IPS-18c (cell line): ENCODE results near the gene OR2W1.
A peak's percentile ranks its signal among the peaks of the same experiment; 100 is the strongest.

ENCODE experiments used
- H3K4me3 ChIP-seq: 2 replicates; pipeline ENCODE4 v1.7.0; 2013; ENCODE audit warnings: low read depth, mild to moderate bottlenecking, low read length, moderate library complexity; ENCODE audit not compliant: insufficient read depth
- H3K9me3 ChIP-seq: one replicate; pipeline ENCODE4 v1.6.1; 2013; ENCODE audit warnings: mild to moderate bottlenecking, low read length, moderate library complexity; ENCODE audit not compliant: control insufficient read depth, insufficient read depth

The OR2W1 gene

GRCh38 chr6:29045075-29045474 is at the start of gene OR2W1:
OR2W1 (minus strand) TSS chr6:29045175; CDS start chr6:29045175, 0 bp downstream.
- no peak within 1 kb of the TSS for H3K4me3 ChIP-seq
- H3K9me3 ChIP-seq = no peaks in the 10 kb centered on the region

- H3K9me3 ChIP-seq = no peaks in the 10 kb centered on the region
- no peak overlapping the region for H3K4me3 ChIP-seq
Measured at GRCh38 chr6:29092957-29093356, 48.0 kb upstream of the OR2W1 start.

- Histone ChIP-seq H3K4me3 (no peak within 1 kb of the TSS), H3K9me3 (no peaks in the 10 kb centered on the region)
Measured at GRCh38 chr6:29087213-29087612, 42.2 kb upstream of the OR2W1 start, which contains the start of gene OR2B3. OR2B3 (minus strand) TSS chr6:29087313; CDS start chr6:29087248, 65 bp downstream.

DNA sequence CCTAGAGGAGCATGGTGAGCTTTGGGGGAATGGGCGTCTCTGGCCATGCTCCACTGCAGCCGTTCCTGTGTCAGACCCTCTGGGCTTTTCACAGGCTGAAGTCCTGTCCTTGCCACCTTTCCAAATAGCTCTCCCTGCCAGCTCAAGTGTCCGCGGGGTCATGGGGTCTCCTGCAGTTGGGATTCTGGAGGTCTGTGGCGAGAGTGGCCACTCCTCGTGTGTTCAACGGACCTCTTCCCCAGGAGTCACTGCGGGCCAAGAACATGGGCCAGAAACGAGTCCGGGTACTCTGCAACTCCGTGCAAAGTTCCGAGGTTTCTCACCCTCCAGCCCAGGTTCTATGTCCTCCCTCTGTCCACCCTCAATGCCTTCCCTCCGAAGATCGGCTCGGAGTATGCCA is 37.5 kb upstream of the OR2W1 start:
- Histone ChIP-seq H3K9me3 (no peaks in the 10 kb centered on the region), H3K4me3 (no peak overlapping the region)

- no peak overlapping the region for H3K4me3 ChIP-seq
- no peaks in the 10 kb centered on the region for H3K9me3 ChIP-seq
Measured at GRCh38 chr6:29081312-29081711, 36.3 kb upstream of the OR2W1 start.

DNA sequence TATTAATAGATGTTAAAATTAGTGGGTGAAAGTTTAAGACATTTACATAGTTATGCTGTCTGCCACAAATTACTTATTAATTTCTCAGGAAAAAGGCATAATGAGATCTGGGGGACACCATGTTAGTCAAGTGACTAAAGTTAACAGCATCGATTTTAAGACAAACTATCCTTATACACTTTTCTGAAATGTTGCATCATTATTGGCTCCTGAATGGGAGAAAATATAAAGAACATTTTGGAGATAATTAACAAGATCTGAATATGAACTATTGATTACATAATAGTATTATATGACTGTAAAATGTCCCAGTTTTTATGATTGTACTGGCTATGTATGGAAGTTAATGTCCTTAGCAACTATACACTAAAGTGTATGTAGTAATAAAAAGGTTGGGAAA is 34.2 kb upstream of the OR2W1 start:
- no peak overlapping the region for H3K4me3 ChIP-seq
- no peaks in the 10 kb centered on the region for H3K9me3 ChIP-seq

GRCh38 chr6:29071831-29072723 is 27.1 kb upstream of the OR2W1 start:
- Histone ChIP-seq H3K9me3 (no peaks in the 10 kb centered on the region), H3K4me3 (no peak overlapping the region)

GRCh38 chr6:29051680-29052079 is 6.7 kb upstream of the OR2W1 start:
- Histone ChIP-seq H3K4me3 (no peak overlapping the region), H3K9me3 (no peaks in the 10 kb centered on the region)

GRCh38 chr6:29035951-29036350 is 9.0 kb downstream of the OR2W1 start:
- Histone ChIP-seq H3K9me3 (no peaks in the 10 kb centered on the region), H3K4me3 (no peak overlapping the region)

DNA sequence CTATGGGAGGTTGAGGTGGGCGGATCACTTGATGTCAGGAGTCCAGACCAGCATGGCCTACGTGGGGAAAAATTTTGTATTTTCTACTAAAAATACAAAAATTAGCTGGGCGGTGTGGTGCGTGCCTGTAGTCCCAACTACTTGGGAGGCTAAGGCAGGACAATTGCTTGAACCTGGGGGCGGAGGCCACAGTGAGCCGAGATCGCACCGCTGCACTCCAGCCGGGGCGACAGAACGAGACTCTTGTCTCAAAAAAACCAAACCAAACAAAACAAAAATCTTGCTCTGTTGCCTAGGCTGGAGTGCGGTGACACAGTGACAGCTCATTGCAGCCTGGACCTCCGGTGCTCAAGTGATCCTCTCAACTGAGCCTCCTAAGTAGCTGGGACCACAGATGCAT is 16.2 kb downstream of the OR2W1 start:
- H3K4me3 ChIP-seq = no peak overlapping the region
- H3K9me3 ChIP-seq = no peaks in the 10 kb centered on the region

DNA sequence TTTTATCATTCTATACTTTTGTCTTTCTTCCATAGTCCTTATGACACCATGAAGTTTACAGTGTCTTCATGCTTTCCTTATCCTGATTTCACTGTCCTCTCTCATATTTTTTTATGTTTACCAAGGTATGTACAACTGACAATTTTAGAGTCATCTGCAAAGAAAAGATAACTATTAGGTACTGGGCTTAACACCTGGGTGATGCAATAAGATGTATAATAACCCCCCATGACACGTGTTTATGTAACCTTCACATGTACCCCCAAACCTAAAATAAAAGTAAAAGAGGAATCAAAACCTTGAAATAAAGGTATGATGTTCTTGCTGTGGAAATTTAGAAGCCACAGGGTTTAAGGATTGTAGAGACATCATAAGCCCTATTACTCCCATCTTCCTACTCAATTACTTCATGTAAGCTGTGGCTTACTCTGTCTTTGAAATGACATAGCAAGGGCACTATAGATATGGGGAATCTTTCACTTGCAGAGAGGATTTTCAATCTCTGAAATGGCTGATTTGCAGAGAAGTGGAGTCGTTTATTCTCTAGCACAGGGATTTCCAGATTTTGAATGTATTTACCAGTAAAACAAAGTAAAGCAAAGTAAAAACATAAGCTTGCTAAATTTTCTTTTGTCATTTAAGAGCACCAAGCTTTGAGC is 18.9 kb downstream of the OR2W1 start:
- no peaks in the 10 kb centered on the region for H3K9me3 ChIP-seq
- no peak overlapping the region for H3K4me3 ChIP-seq

DNA sequence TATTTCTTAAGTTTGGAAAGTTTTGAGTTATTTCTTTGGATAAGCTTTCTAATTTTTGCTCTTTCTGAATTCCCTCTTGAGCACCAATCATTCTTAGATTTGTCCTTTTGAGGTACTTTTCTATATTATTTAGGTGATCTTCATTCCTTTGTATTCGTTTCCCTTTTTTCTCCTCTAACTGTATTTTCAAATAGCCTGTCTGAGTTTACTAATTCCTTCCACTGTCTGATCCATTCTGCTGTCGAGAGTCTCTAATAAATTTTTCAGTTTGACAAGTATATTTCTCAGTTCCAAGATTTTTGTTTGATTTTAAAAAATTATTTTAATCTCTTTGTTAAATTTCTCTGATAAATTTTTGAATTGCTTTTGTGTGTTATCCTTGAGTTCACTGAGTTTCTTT is 23.5 kb downstream of the OR2W1 start:
- H3K4me3 ChIP-seq = no peak overlapping the region
- H3K9me3 ChIP-seq = no peaks in the 10 kb centered on the region

DNA sequence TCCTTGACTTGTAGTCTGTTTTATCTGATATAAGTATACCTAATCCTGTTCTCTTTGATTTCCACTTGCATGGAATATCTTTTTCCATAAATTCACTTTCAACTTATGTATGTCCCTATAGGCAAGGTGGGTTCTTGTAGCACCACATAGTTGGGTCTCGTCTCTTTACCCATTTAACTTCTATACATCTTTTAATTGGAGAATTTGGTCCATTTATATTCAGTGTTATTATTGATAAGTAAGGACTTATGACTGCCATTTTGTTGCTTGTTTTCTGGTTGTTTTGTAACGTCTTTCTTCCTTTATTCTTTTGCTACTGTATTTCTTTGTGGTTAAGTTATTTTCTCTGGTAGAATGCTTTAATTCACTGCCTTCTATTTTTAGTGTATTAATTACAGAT is 25.3 kb downstream of the OR2W1 start:
- H3K9me3 ChIP-seq = no peaks in the 10 kb centered on the region
- no peak overlapping the region for H3K4me3 ChIP-seq

- no peaks in the 10 kb centered on the region for H3K9me3 ChIP-seq
Measured at GRCh38 chr6:29017428-29017802, 27.6 kb downstream of the OR2W1 start.

DNA sequence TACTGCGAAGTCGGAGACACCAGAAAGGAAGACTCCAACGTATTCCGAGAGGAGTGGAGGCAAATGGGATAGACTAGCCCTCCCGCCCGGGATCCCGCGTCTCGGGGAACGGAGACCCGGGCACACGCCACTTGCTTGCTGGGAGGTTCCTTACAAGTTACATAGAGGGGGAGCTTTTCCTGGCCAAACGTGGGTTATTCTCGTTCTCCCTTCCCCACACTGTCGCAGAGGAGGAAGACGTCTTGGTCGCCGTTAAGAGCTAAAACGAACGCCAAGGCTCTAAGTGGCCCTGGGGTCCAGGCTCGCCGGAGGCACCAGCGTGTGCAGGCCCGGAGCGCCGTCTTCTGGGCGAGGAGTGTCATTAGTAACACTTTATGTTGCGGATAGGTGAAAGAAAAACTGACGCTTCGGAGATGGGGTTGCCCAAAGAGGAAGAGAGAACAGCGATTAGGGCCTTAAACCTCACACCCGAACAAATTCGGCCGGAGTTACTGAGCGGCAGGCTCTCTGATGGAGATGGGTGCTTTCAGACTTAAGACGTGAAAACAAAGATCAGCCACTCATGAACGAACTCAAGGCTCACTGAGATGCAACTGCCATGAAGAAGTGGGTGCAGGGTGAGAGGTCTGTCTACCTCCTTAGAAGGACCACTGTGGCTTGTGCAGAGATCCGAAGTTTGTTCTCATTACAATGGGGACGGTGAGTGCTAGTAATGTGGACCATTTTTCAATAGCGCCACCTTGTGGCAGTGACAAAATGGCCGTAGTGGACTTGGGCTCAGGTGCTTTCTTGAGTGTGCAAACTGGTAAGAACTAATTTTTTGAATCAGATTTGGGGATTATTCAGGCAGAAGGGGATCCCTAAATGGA is 28.2 kb downstream of the OR2W1 start:
- H3K4me3 ChIP-seq = peak overlapping the region; percentile 90
- H3K9me3 ChIP-seq = no peaks in the 10 kb centered on the region

More at GRCh38 chr6:29017428-29017802, 27.6 kb downstream of the OR2W1 start:
- H3K4me3 ChIP-seq = no peak overlapping the region

- Histone ChIP-seq H3K4me3 (peak overlapping the region; percentile 84), H3K9me3 (no peaks in the 10 kb centered on the region)
Measured at GRCh38 chr6:29014729-29015608, 30.0 kb downstream of the OR2W1 start.
